K562 (cell line): ENCODE measurements around the gene DNAJB14. TPM values are rescaled to one million over a fixed set of nuclear protein-coding genes. Genes with fewer than 3 reads are reported as not detected.

Experiments used
- CHD7 ChIP-seq: fragments of 200-600 bp; sonication (generic); IDR thresholded peaks from one replicate; pipeline ENCODE4 v1.6.1; 2012; ENCODE audit warnings: mild to moderate bottlenecking, low read depth, low read length, inconsistent platforms
- CLOCK ChIP-seq: fragments of 250-450 bp; sonication (Bioruptor Pico); IDR thresholded peaks from 2 replicates; pipeline ENCODE4 v1.4.0; 2020; ENCODE audit warnings: mild to moderate bottlenecking, moderate library complexity, borderline replicate concordance
- HDAC2 ChIP-seq: fragments of 450-650 bp; IDR thresholded peaks from 2 replicates; pipeline ENCODE4 v1.6.1; 2016; ENCODE audit warnings: mild to moderate bottlenecking
- MECOM ChIP-seq: fragments of 250-450 bp; sonication (Bioruptor Pico); IDR thresholded peaks from 2 replicates; pipeline ENCODE4 v1.8.0; 2022; ENCODE audit warnings: inconsistent platforms
- NKRF ChIP-seq: fragments of 450-650 bp; IDR thresholded peaks from 2 replicates; pipeline ENCODE4 v1.6.1; 2016; ENCODE audit warnings: borderline replicate concordance
- SIN3A ChIP-seq, 2 experiments: fragments of 150-350 bp in 1 of 2; IDR thresholded peaks; 2 replicates each; pipeline ENCODE4 v1.6.1; 2011 to 2016; ENCODE audit warnings: borderline replicate concordance in 2 of 2, low read depth in 2 of 2, low read length in 2 of 2, mild to moderate bottlenecking in 2 of 2, moderate library complexity in 2 of 2; ENCODE audit not compliant: control insufficient read depth in 1 of 2
- SIN3B ChIP-seq: fragments of 450-650 bp; IDR thresholded peaks from 2 replicates; pipeline ENCODE4 v1.6.1; 2017; ENCODE audit warnings: low read depth, mild to moderate bottlenecking, moderate library complexity
- SMARCC2 ChIP-seq: fragments of 450-650 bp; IDR thresholded peaks from 2 replicates; pipeline ENCODE4 v1.6.1; 2017; ENCODE audit warnings: antibody characterized with exemption, moderate library complexity, mild to moderate bottlenecking, low read depth
- ZNF232 ChIP-seq: sonication (generic); formaldehyde crosslinking; IDR thresholded peaks from 2 replicates; pipeline ENCODE4 v1.8.0; 2022; ENCODE audit warnings: mild to moderate bottlenecking, missing genetic modification reagents
- ZNF445 ChIP-seq: fragments of 250-450 bp; sonication (Bioruptor Pico); IDR thresholded peaks from 2 replicates; pipeline ENCODE4 v1.4.0; 2020; ENCODE audit warnings: low read depth, mild to moderate bottlenecking, moderate library complexity
- polyA plus RNA-seq, 8 experiments: library from polyadenylated mRNA; depleted of rRNA in 4 of 8; stranded (reverse) in 5 of 8; unstranded in 3 of 8; fragments of >200 nt; fragmentation: Nextera tagmentation in 2 of 8; fragmentation: Illumina TruSeq in 1 of 8; extraction: Ambion mirVana in 2 of 8; extraction: Trizol in 1 of 8; gene quantifications; 2 replicates each; pipeline versions ENCODE4 v1.2.1 to v1.2.3, GENCODE V29; 2011 to 2014; ENCODE audit warnings: inconsistent platforms in 1 of 8, missing spikeins in 1 of 8
- total RNA-seq, 7 experiments: library from RNA; depleted of rRNA in 6 of 7; stranded (reverse); fragments of >200 nt in 6 of 7; fragmentation: Illumina TruSeq in 2 of 7; extraction: Trizol in 2 of 7; gene quantifications; 2 replicates each; pipeline versions ENCODE4 v1.2.1 to v1.2.3, GENCODE V29; 2011 to 2021; ENCODE audit warnings: low replicate concordance in 1 of 7

Gene DNAJB14
- total and polyA plus RNA-seq, 9 of the 15 experiments (the other 6 are each of a cell fraction or from before 2014, with no cell fraction given), result 5.5 to 28.0 (median 12.7) TPM

- no peak for TF ChIP-seq CHD7
- no peak for TF ChIP-seq ZNF232 (CRISPR knock-in tag)
- TF ChIP-seq NKRF, result peak; percentile 87
- TF ChIP-seq CLOCK (CRISPR knock-in tag), result no peak
- no peak for TF ChIP-seq MECOM (CRISPR knock-in tag)
- no peak for TF ChIP-seq ZNF445 (CRISPR knock-in tag)
- no peak for TF ChIP-seq HDAC2
- peak in 1 of 2 experiments; percentile 90; a peak in 2 of 4 replicates for TF ChIP-seq SIN3A (IDR thresholded peaks at IDR 0.05; ENCODE audit: borderline replicate concordance in 2 of 2, control insufficient read depth in 1 of 2, low read depth in 2 of 2, low read length in 2 of 2)
- peak; percentile 90 for TF ChIP-seq SIN3B
- TF ChIP-seq SMARCC2, result no peak
These were observed 52.0 kb downstream of the DNAJB14 start, which contains the start of gene LAMTOR3 (continued) for GRCh38 chr4:99894161-99894997.
